ENCODE results near the gene POLR2M. TPM values are rescaled to one million over a fixed set of nuclear protein-coding genes. Genes with fewer than 3 reads are reported as not detected.

POLR2M gene
- polyA plus RNA-seq, 1 donor from 2014 or later = 204 TPM

DNA sequence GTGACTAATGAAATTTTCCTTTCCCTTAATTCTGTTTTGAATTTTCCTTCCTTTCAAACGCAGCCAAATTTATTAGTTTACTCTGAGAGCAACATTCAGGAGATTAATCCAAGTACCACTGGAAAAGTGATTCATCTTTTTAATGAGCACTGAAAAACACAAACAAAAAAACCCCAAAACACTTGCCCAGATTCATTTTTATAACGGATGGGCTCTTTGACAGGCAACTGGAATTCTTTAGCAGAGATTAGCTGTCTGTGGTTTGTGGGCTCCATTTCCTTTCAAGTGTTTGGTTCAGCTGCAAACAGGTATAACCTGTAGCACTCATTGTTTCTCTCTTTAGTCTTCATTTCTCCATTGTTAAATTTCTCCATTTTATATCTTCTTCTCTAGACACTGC lies 3.1 kb upstream of the POLR2M start:
- no peaks in the 10 kb centered on the region for H3K27me3 ChIP-seq (ENCODE audit: insufficient read depth, low read depth, low read length)
- H2AFZ ChIP-seq (ENCODE audit: low read depth, low read length) = no peak overlapping the region
- no peak for TF ChIP-seq EP300 (conservative IDR thresholded peaks at IDR 0.05; ENCODE audit: poor library complexity, severe bottlenecking)
- TF ChIP-seq, protein P1, sequence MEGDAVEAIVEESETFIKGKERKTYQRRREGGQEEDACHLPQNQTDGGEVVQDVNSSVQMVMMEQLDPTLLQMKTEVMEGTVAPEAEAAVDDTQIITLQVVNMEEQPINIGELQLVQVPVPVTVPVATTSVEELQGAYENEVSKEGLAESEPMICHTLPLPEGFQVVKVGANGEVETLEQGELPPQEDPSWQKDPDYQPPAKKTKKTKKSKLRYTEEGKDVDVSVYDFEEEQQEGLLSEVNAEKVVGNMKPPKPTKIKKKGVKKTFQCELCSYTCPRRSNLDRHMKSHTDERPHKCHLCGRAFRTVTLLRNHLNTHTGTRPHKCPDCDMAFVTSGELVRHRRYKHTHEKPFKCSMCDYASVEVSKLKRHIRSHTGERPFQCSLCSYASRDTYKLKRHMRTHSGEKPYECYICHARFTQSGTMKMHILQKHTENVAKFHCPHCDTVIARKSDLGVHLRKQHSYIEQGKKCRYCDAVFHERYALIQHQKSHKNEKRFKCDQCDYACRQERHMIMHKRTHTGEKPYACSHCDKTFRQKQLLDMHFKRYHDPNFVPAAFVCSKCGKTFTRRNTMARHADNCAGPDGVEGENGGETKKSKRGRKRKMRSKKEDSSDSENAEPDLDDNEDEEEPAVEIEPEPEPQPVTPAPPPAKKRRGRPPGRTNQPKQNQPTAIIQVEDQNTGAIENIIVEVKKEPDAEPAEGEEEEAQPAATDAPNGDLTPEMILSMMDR (IDR thresholded peaks at IDR 0.05; ENCODE audit: poor library complexity, severe bottlenecking) = no peak
- TF ChIP-seq, protein P2, sequence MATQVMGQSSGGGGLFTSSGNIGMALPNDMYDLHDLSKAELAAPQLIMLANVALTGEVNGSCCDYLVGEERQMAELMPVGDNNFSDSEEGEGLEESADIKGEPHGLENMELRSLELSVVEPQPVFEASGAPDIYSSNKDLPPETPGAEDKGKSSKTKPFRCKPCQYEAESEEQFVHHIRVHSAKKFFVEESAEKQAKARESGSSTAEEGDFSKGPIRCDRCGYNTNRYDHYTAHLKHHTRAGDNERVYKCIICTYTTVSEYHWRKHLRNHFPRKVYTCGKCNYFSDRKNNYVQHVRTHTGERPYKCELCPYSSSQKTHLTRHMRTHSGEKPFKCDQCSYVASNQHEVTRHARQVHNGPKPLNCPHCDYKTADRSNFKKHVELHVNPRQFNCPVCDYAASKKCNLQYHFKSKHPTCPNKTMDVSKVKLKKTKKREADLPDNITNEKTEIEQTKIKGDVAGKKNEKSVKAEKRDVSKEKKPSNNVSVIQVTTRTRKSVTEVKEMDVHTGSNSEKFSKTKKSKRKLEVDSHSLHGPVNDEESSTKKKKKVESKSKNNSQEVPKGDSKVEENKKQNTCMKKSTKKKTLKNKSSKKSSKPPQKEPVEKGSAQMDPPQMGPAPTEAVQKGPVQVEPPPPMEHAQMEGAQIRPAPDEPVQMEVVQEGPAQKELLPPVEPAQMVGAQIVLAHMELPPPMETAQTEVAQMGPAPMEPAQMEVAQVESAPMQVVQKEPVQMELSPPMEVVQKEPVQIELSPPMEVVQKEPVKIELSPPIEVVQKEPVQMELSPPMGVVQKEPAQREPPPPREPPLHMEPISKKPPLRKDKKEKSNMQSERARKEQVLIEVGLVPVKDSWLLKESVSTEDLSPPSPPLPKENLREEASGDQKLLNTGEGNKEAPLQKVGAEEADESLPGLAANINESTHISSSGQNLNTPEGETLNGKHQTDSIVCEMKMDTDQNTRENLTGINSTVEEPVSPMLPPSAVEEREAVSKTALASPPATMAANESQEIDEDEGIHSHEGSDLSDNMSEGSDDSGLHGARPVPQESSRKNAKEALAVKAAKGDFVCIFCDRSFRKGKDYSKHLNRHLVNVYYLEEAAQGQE (IDR thresholded peaks at IDR 0.05; ENCODE audit: borderline replicate concordance) = no peak
- TF ChIP-seq POLR2AphosphoS5 (IDR thresholded peaks at IDR 0.05) = no peak
- TF ChIP-seq SMC3 (conservative IDR thresholded peaks at IDR 0.05; ENCODE audit: poor library complexity) = no peak
- no peak for TF ChIP-seq RAD21 (conservative IDR thresholded peaks at IDR 0.05)
- TF ChIP-seq TAF1 (IDR thresholded peaks at IDR 0.05; ENCODE audit: low read depth) = no peak
- no peak for TF ChIP-seq EZH2 (IDR thresholded peaks at IDR 0.05; ENCODE audit: borderline replicate concordance, insufficient read depth, low read length, poor library complexity, severe bottlenecking)
- TF ChIP-seq MXI1 (conservative IDR thresholded peaks at IDR 0.05; ENCODE audit: poor library complexity, severe bottlenecking) = no peak
- no peaks in the 10 kb centered on the region for H3K9me3 ChIP-seq (ENCODE audit: low read length)
- peaks cover 13% of the 10 kb centered on the region for H3K79me2 ChIP-seq (replicated peaks; ENCODE audit: insufficient read depth, low read length)
- H3K36me3 ChIP-seq (ENCODE audit: insufficient read depth, low read length) = no peaks in the 10 kb centered on the region
- no peaks in the 10 kb centered on the region for H3F3A ChIP-seq (ENCODE audit: insufficient read depth, low read length, poor library complexity, severe bottlenecking)
- H3K9ac ChIP-seq (ENCODE audit: low read length) = no peak overlapping the region
- no peaks in the 10 kb centered on the region for H3K9me2 ChIP-seq (ENCODE audit: insufficient read depth, low read length)
- H3K27ac ChIP-seq (ENCODE audit: low read length) = no peak overlapping the region
- no peak overlapping the region for H3K4me2 ChIP-seq (ENCODE audit: low read length)
- H3K4me3 ChIP-seq (ENCODE audit: low read length) = no peak overlapping the region
- no peaks in the 10 kb centered on the region for H4K20me1 ChIP-seq (ENCODE audit: insufficient read depth)

DNA sequence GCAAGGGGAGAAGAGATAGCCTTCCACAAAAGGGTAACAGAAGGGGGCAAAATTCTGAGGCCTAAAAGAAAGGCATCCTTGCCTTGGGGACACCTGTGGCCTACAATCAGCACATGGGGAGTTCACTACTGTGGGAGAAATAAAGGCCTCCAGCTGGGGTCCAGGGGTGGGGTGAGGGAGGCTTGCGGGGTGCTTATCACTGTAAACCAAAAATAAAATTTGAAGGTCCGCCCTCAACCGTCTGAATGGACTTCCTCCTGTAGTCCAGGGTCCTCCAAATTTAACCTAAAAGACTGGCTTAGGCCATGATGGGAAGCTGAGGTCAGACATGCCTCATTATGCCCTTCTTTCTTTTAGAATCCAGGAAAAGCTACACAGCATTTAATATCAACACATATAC lies 2.1 kb upstream of the POLR2M start:
- no peaks in the 10 kb centered on the region for H3K9me2 ChIP-seq (ENCODE audit: insufficient read depth, low read length)
- H4K20me1 ChIP-seq (ENCODE audit: insufficient read depth) = no peaks in the 10 kb centered on the region
- TF ChIP-seq, protein P2 (IDR thresholded peaks at IDR 0.05; ENCODE audit: borderline replicate concordance) = no peak
- TF ChIP-seq TAF1 (IDR thresholded peaks at IDR 0.05; ENCODE audit: low read depth) (no peak), SMC3 (conservative IDR thresholded peaks at IDR 0.05; ENCODE audit: poor library complexity) (no peak), MXI1 (conservative IDR thresholded peaks at IDR 0.05; ENCODE audit: poor library complexity, severe bottlenecking) (no peak), EP300 (conservative IDR thresholded peaks at IDR 0.05; ENCODE audit: poor library complexity, severe bottlenecking) (no peak), RAD21 (conservative IDR thresholded peaks at IDR 0.05) (no peak), POLR2AphosphoS5 (IDR thresholded peaks at IDR 0.05) (no peak), EZH2 (IDR thresholded peaks at IDR 0.05; ENCODE audit: borderline replicate concordance, insufficient read depth, low read length, poor library complexity, severe bottlenecking) (no peak)
- TF ChIP-seq, protein P1 (IDR thresholded peaks at IDR 0.05; ENCODE audit: poor library complexity, severe bottlenecking) = no peak
- H3K4me2 ChIP-seq (ENCODE audit: low read length) = no peak overlapping the region
- H3K27me3 ChIP-seq (ENCODE audit: insufficient read depth, low read depth, low read length) = no peaks in the 10 kb centered on the region
- no peaks in the 10 kb centered on the region for H3F3A ChIP-seq (ENCODE audit: insufficient read depth, low read length, poor library complexity, severe bottlenecking)
- no peaks in the 10 kb centered on the region for H3K9me3 ChIP-seq (ENCODE audit: low read length)
- no peak overlapping the region for H3K4me3 ChIP-seq (ENCODE audit: low read length)
- H2AFZ ChIP-seq (ENCODE audit: low read depth, low read length) = no peak overlapping the region
- no peaks in the 10 kb centered on the region for H3K36me3 ChIP-seq (ENCODE audit: insufficient read depth, low read length)
- H3K9ac ChIP-seq (ENCODE audit: low read length) = no peak overlapping the region
- H3K79me2 ChIP-seq (replicated peaks; ENCODE audit: insufficient read depth, low read length) = peaks cover 15% of the 10 kb centered on the region
- H3K27ac ChIP-seq (ENCODE audit: low read length) = no peak overlapping the region
